GM18951 (cell line): ENCODE data around the gene LRRC70.
"Not testable (repeated sequence)": the region's sequence is repeated elsewhere in the genome, so short reads cannot be mapped to it uniquely, and the experiment has no call there.

Source experiments
- POLR2A ChIP-seq: IDR thresholded peaks from 4 replicates; pipeline ENCODE4 v1.6.1; 2011; ENCODE audit warnings: mild to moderate bottlenecking; ENCODE audit not compliant: insufficient read length, insufficient read depth; ENCODE audit errors: extremely low read depth
- in situ Hi-C: fragments of 300-500 bp; cut with MboI; formaldehyde crosslinking; loops from one replicate; pipeline ENCODE4 v1.12.0; 2022; ENCODE audit warnings: low sequenced_read_pairs, mixed read lengths, inconsistent platforms; ENCODE audit not compliant: unreplicated experiment

The LRRC70 gene

GRCh38 chr5:62561896-62562295 lies 16.7 kb upstream of the LRRC70 start:
- in situ Hi-C loops: no loop called here
- no peak for TF ChIP-seq POLR2A

DNA sequence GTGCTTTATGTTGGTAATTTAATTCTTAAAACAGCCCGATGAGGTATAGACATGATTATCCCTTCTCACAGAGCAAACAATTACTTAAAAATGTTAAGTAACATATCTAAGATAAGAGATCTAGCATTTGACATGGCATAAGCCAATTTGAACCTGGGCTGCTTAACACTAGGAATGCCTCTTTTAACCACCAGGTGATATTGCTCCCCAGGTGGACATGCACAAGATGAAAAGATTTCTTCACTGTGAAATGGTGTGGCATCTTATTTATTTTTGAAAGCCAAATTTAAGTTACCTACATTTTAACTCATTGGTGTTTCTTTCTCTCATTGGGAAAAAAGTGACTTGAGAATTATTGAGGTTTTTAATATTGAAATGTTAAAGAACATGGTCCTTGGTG lies 15.8 kb upstream of the LRRC70 start:
- TF ChIP-seq POLR2A: no peak
- in situ Hi-C loops: no loop called here

- in situ Hi-C loops: no loop called here
Observed at GRCh38 chr5:62564101-62564500, 14.5 kb upstream of the LRRC70 start.

DNA sequence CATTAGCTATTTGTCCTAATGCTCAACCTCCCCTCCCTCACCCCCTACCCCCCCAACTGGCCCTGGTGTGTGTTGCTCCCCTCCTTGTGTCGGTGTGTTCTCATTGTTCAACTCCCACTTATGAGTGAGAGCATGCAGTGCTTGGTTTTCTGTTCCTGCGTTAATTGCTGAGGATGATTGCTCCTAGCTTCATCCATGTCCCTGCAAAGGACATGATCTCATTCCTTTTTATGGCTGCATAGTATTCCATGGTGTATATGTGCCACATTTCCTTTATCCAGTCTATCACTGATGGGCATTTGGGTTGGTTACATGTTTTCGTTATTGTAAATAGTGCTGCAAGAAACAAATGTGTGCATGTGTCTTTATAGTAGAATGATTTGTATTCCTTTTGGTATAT lies 12.9 kb upstream of the LRRC70 start:
- in situ Hi-C loops: not testable (repeated sequence)

More at GRCh38 chr5:62564101-62564500, 14.5 kb upstream of the LRRC70 start:
- TF ChIP-seq POLR2A: no peak

- in situ Hi-C loops: no loop called here
- TF ChIP-seq POLR2A: no peak
Observed at GRCh38 chr5:62568143-62568542, 10.5 kb upstream of the LRRC70 start.

- in situ Hi-C loops: no loop called here
- TF ChIP-seq POLR2A: no peak
Observed at GRCh38 chr5:62568800-62569432, 9.7 kb upstream of the LRRC70 start.

GRCh38 chr5:62569470-62569869 lies 9.1 kb upstream of the LRRC70 start:
- no peak for TF ChIP-seq POLR2A
- in situ Hi-C loops: no loop called here

GRCh38 chr5:62572918-62573514 lies 5.6 kb upstream of the LRRC70 start:
- no peak for TF ChIP-seq POLR2A
- in situ Hi-C loops: no loop called here

DNA sequence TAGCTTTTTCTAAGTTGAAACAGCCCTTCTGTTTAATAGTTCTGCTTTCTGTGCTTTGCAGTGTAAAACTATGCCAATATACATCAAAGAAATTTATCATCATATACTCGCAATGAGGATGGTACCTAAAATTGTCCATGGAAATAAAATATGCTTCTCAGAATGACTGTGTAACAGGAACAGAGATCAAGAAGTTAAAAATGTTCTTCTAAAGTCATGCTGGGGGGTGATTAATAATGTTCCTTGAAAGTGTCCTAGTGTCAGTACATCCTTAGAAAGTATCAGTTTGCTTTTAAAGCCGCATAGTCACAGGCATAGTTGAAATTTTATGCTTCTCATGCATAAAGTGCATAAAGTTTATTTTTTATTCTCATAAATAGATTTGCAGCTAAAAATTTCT lies 4.0 kb upstream of the LRRC70 start:
- TF ChIP-seq POLR2A: no peak

GRCh38 chr5:62575066-62575465 lies 3.6 kb upstream of the LRRC70 start:
- TF ChIP-seq POLR2A: no peak
- in situ Hi-C loops: no loop called here

More for the DNA sequence above, 4.0 kb upstream of the LRRC70 start:
- in situ Hi-C loops: no loop called here

DNA sequence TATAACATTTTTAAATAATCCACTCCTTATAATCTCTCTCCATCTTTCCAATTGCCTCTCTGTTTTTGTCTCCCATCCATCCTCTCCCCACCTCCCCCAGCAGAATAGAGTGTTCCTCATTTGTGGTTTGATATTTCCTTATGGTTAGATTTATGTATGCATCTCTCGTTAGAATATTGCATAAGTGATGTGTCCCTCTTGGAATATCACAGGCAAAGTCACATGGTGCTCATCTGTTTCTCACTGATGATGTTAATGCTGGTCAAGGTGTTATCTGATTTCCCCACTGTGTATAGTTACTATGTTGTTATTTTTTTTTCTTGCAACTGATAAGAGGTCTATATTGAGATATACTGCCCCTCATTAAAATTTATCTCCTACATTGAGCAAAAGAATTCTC lies 3.1 kb upstream of the LRRC70 start:
- no peak for TF ChIP-seq POLR2A
- in situ Hi-C loops: no loop called here

GRCh38 chr5:62576570-62577170 lies 1.9 kb upstream of the LRRC70 start:
- in situ Hi-C loops: no loop called here
- no peak for TF ChIP-seq POLR2A

- in situ Hi-C loops: no loop called here
- TF ChIP-seq POLR2A: no peak
Observed at GRCh38 chr5:62577488-62577887, 1.1 kb upstream of the LRRC70 start.

DNA sequence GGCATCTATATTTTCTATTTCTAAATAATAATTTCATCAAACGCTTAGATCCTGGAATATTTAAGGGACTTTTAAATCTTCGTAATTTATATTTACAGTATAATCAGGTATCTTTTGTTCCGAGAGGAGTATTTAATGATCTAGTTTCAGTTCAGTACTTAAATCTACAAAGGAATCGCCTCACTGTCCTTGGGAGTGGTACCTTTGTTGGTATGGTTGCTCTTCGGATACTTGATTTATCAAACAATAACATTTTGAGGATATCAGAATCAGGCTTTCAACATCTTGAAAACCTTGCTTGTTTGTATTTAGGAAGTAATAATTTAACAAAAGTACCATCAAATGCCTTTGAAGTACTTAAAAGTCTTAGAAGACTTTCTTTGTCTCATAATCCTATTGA lies 1.1 kb downstream of the LRRC70 start:
- no peak for TF ChIP-seq POLR2A
- in situ Hi-C loops: no loop called here
